ENCODE results near the gene PLD5.
"Not testable (repeated sequence)": the region's sequence is repeated elsewhere in the genome, so short reads cannot be mapped to it uniquely, and the experiment has no call there.

PLD5 gene

DNA sequence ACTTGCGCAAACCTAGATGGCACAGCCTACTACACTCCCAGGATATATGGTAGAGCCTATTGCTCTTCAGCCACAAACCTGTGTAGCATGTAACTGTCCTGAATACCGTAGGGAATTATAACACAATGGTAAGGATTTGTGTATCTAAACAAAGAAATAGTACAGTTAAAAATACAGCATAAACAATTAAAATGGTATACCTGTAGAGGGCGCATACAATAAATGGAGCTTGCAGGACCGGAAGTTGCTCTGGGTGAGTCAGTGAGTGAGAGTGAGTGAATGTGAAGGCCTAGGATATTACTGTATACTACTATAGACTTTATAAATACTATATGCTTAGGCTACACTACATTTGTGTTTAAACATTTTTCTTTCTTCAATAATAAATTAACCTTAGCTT is 99.3 kb downstream of the PLD5 start:
- H3K27me3 Mint-ChIP-seq = no peaks in the 10 kb centered on the region
- no peaks in the 10 kb centered on the region for H3K36me3 Mint-ChIP-seq (ENCODE audit: low read depth)
- no peaks in the 10 kb centered on the region for H3K4me1 Mint-ChIP-seq (ENCODE audit: low read depth)
- DNase-seq = no peak
- no peaks in the 10 kb centered on the region for H3K9me3 Mint-ChIP-seq
- H3K4me3 Mint-ChIP-seq = no peak overlapping the region
- no peak overlapping the region for H3K27ac Mint-ChIP-seq

DNA sequence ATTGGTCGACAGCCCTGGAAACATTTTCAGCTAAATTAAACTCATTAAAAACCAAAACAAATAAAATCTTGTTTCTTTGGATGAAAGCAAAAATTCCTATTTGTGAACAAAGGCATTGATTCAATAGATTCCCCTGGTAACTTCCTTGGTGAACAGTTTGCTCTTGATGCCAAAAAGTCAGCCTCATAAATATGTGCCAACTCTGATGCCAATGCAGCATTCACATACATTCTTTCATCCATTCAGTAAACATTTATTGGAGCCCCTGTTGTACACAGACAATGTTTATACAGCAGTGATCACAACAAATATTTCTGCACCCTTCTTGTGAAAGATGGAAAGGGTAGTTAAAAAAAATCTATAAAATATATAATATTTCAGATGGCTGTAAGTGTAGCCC is 107.8 kb downstream of the PLD5 start:
- Mint-ChIP-seq H3K4me3 (no peak overlapping the region), H3K27me3 (no peaks in the 10 kb centered on the region), H3K9me3 (no peaks in the 10 kb centered on the region), H3K4me1 (ENCODE audit: low read depth) (no peaks in the 10 kb centered on the region), H3K36me3 (ENCODE audit: low read depth) (no peaks in the 10 kb centered on the region), H3K27ac (no peak overlapping the region)
- DNase-seq = no peak

DNA sequence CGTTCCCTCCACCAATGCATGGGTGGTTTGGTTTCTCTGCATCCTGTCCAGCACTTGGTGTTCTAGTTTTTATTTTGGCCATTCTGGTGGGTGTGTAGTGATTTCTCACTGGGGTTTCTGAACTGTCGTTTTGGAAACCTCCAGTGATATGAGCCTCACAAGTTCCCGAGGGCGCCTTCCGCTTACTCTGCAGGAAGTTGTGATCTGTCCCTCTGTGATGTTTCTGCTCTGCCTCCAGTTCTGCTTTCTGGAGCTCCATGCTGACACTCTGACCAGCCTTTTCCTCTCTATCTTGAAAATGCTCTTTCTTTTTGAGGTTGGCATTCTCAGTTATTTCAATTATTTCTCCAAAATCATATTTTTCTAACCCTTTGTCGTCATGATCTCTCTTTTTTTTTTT is 111.6 kb downstream of the PLD5 start:
- no peaks in the 10 kb centered on the region for H3K4me1 Mint-ChIP-seq (ENCODE audit: low read depth)
- no peak for DNase-seq
- H3K36me3 Mint-ChIP-seq (ENCODE audit: low read depth) = no peaks in the 10 kb centered on the region
- peaks cover 6% of the 10 kb centered on the region for H3K9me3 Mint-ChIP-seq
- H3K4me3 Mint-ChIP-seq = no peak overlapping the region
- no peak overlapping the region for H3K27ac Mint-ChIP-seq
- no peaks in the 10 kb centered on the region for H3K27me3 Mint-ChIP-seq

DNA sequence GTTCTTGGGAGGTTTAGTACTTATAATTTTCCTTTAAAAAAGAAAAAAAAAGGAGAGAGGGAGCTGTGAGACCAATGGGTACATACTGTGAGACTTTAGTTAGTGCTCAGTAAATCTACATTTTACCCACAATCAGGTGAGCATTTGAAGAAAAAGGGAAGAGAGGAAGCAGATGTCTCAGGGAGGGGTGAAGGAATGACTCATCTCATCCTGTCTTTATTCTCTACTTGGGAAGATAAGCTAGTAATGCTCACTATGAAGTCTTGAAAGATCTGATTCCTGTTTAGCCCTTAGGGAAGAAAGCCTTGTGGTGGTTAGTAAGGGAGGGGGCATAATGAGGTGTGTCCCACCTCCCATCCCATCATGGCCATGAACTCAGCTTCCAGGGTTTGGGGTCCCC is 112.6 kb downstream of the PLD5 start:
- Mint-ChIP-seq H3K9me3 (peaks cover 6% of the 10 kb centered on the region), H3K36me3 (ENCODE audit: low read depth) (no peaks in the 10 kb centered on the region), H3K27ac (no peak overlapping the region), H3K27me3 (no peaks in the 10 kb centered on the region), H3K4me3 (no peak overlapping the region), H3K4me1 (ENCODE audit: low read depth) (no peaks in the 10 kb centered on the region)
- DNase-seq = no peak

DNA sequence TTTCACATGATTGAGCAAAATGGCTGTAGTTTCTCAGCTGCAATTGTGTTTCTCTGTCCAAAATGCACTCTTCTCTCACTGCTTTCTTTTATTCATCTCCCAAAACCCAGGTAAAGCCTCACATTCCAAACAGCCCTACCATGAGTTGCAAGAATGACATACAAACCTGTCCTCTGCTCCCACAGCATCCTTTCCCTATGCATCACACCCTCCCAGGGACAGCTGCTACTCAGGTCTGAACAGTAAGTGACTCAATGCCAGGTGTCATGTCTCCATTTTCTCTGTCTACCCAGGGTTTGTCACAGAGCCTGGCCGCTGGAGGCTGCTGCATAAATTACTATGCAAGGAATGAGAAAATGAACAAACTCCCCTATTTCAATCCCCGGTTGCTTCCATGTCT is 118.5 kb downstream of the PLD5 start:
- Mint-ChIP-seq H3K9me3 (peaks cover 6% of the 10 kb centered on the region), H3K27me3 (peaks cover 5% of the 10 kb centered on the region), H3K4me1 (ENCODE audit: low read depth) (no peaks in the 10 kb centered on the region), H3K4me3 (no peak overlapping the region), H3K27ac (no peak overlapping the region), H3K36me3 (ENCODE audit: low read depth) (no peaks in the 10 kb centered on the region)
- no peak for DNase-seq

DNA sequence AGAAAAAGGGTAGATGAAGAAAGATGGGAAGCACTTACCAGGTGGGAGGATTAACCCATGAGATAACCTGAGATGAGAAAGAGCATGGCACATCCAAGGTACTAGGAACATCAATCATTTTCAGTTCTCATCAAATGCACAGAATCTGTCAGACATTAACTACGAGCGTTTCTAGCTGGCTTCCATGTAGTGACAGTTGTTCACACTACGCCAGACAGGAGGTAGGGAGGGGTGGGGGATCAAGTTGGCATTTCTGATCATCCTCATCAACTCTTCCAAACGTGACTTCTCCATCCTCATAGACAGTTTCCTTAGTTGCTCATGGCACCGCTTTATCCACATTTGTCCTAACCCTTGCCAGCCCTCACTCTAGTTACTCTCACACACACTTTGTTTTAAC is 120.2 kb downstream of the PLD5 start:
- Mint-ChIP-seq H3K27me3 (peaks cover 5% of the 10 kb centered on the region), H3K9me3 (peaks cover 6% of the 10 kb centered on the region), H3K4me3 (no peak overlapping the region), H3K27ac (no peak overlapping the region), H3K4me1 (ENCODE audit: low read depth) (no peaks in the 10 kb centered on the region), H3K36me3 (ENCODE audit: low read depth) (no peaks in the 10 kb centered on the region)
- no peak for DNase-seq

DNA sequence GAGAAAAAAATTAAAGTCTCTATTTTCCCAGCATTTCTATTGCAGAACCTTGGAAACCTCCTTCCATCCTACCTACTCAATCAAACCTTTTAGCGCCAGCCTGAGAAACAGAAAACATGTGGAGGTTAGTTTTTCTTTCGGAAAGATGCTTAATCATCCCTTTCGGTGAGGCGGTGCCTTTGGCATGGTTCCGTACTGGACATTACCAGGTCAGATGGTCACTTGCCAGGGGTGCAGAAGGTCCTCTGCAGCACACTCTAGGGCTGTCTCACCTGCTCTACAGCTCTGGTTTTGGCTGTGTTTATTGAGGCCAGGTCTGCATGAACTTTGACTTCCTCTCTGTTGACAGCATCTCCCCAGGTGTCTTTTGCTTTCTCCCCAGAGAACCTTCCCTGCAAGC is 121.5 kb downstream of the PLD5 start:
- Mint-ChIP-seq H3K9me3 (peaks cover under 1% of the 10 kb centered on the region), H3K36me3 (ENCODE audit: low read depth) (no peaks in the 10 kb centered on the region), H3K4me3 (no peak overlapping the region), H3K27me3 (peaks cover 5% of the 10 kb centered on the region), H3K4me1 (ENCODE audit: low read depth) (no peaks in the 10 kb centered on the region), H3K27ac (no peak overlapping the region)
- no peak for DNase-seq

DNA sequence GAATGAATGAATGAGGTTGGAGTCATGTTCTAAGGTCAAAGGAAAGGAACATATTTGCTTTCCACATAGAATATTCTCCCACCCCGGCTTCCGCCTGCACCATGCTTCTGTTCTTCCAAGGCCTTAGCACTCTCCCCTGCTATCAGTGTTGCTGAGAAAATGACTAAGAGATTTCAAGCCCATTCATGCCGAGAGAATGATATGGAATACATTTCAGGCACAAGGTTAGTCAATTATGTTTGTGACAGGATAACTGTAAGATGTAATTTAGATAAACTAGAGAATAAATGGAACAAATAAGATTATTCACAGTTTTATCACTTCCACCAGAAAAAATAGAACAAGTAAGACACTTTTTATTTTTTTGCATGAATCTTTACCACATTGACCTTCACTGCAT is 122.6 kb downstream of the PLD5 start:
- H3K27me3 Mint-ChIP-seq = peaks cover 5% of the 10 kb centered on the region
- no peak for DNase-seq
- no peak overlapping the region for H3K27ac Mint-ChIP-seq
- no peak overlapping the region for H3K4me3 Mint-ChIP-seq
- no peaks in the 10 kb centered on the region for H3K4me1 Mint-ChIP-seq (ENCODE audit: low read depth)
- H3K9me3 Mint-ChIP-seq = no peaks in the 10 kb centered on the region
- no peaks in the 10 kb centered on the region for H3K36me3 Mint-ChIP-seq (ENCODE audit: low read depth)

DNA sequence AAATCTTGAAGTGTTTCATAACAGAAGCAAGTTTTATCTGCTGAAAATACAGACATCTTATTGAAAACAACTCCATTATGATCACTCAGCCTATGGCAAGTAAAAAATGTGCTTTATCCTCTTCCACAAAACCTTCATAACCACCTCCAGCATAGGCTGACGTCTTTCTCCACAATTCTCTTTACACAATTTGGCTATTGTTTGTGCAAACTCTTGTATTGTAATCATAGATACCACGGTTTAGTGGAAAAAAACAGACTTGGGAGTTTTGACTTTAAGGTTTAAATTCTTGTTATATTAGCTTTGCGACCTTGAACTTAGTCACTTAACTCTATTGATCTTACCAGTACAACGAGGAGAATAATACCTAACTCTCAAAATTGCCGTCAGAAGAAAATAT is 126.1 kb downstream of the PLD5 start:
- Mint-ChIP-seq H3K4me1 (ENCODE audit: low read depth) (no peaks in the 10 kb centered on the region), H3K27me3 (no peaks in the 10 kb centered on the region), H3K36me3 (ENCODE audit: low read depth) (no peaks in the 10 kb centered on the region), H3K27ac (no peak overlapping the region), H3K9me3 (no peaks in the 10 kb centered on the region), H3K4me3 (no peak overlapping the region)
- DNase-seq = no peak

DNA sequence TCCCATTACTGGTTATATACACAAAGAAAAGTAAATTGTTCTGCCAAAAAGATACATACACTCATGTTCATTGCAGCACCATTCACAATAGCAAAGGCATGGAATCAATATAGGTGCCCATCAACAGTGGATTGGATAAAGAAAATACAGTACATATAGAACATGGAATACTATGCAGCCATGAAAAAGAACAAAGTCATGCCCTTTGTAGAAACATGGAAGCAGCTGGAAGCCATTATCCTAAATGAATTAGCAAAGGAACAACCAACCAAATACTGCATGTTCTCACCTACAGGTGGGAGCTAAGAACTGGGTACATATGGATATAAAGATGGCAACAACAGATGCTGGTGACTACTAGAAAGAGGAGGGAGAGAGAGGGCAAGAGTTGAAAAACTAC is 132.6 kb downstream of the PLD5 start:
- no peaks in the 10 kb centered on the region for H3K36me3 Mint-ChIP-seq (ENCODE audit: low read depth)
- DNase-seq = no peak
- peaks cover 7% of the 10 kb centered on the region for H3K9me3 Mint-ChIP-seq
- H3K4me3 Mint-ChIP-seq = no peak overlapping the region
- no peak overlapping the region for H3K27ac Mint-ChIP-seq
- no peaks in the 10 kb centered on the region for H3K27me3 Mint-ChIP-seq
- H3K4me1 Mint-ChIP-seq (ENCODE audit: low read depth) = no peaks in the 10 kb centered on the region

DNA sequence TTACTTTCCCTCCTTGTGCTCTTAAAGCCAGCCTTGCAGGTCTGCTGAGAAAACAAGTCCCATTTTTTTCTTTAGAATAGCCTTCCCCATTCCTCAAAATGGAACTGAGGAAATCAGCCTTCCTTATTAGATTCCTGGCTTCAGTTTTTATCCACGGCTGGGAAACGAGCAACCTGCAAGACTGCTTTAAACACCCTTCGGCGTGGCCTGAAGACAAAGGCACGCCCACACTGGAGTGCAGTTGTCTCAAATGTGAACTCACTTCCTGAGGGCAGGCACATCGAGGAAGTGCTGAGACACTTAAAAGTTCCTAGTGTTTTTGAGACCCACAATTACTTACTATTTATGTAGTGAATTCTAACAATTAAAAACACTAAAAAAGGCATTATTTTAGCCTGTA is 148.4 kb downstream of the PLD5 start:
- H3K27ac Mint-ChIP-seq; DNase-seq; H3K4me1 Mint-ChIP-seq (ENCODE audit: low read depth); H3K27me3 Mint-ChIP-seq; H3K4me3 Mint-ChIP-seq; H3K9me3 Mint-ChIP-seq; H3K36me3 Mint-ChIP-seq (ENCODE audit: low read depth): not testable (repeated sequence)

DNA sequence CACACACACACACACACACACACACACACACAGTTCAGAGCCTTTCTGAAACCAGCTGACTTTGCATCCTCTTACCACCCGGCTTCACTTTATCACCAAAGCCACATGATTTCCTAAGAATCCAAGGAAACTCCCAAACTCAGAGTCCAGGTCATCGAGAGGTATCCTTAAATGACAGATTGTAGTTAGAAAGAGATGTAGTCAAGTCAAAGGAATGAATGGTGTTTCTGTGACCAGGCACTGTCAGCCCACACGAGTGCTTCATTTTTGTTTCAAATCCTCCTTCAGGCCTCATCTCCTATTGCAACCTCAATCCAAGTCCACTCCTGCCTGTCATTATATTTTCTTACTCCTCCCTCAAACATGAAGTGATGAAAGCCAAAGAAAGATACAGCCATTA is 174.1 kb downstream of the PLD5 start:
- not testable (repeated sequence) for H3K27me3 Mint-ChIP-seq; DNase-seq; H3K4me3 Mint-ChIP-seq; H3K9me3 Mint-ChIP-seq; H3K36me3 Mint-ChIP-seq (ENCODE audit: low read depth); H3K27ac Mint-ChIP-seq; H3K4me1 Mint-ChIP-seq (ENCODE audit: low read depth)

DNA sequence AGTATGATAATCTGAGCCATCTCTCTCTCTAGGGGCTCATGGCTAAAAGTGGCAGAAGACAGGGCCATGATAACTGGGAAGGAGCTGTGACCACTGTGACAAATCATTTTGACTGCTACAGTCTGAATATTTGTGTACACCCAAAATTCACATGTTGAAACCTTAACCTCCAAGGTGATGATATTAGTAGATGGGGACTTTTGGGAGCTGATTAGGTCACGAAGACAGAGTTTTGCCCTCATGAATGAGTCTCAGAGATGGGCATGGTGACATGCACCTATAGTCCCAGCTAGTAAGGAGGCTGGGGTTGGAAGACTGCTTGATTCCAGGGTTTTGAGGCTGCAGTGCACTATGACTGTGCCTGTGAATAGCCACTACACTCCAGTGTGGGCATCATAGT is 174.9 kb downstream of the PLD5 start:
- Mint-ChIP-seq H3K36me3 (ENCODE audit: low read depth) (no peaks in the 10 kb centered on the region), H3K27me3 (no peaks in the 10 kb centered on the region), H3K4me1 (ENCODE audit: low read depth) (no peaks in the 10 kb centered on the region), H3K4me3 (no peak overlapping the region), H3K27ac (no peak overlapping the region), H3K9me3 (peaks cover 12% of the 10 kb centered on the region)
- DNase-seq = no peak

DNA sequence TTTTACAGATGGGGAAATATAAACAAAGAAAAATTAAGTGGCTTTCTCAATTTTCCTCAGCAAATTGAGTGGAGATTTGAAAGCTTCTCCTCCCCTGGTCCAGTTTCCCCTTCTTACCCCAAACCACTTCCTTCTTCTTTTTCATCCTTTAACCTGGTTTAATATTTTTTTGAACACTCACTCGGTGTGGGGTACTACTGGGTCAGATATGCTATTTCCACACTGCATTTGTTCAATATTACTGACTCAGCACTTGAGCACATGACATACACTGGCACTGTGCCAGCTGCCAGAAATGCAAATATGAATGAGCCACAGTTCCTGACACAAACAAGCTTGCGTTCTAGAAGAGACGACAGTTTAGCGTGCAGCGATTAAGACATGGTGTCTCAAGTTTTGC is 193.6 kb downstream of the PLD5 start:
- H3K4me3 Mint-ChIP-seq; H3K27ac Mint-ChIP-seq; H3K36me3 Mint-ChIP-seq (ENCODE audit: low read depth); H3K27me3 Mint-ChIP-seq; H3K9me3 Mint-ChIP-seq; H3K4me1 Mint-ChIP-seq (ENCODE audit: low read depth); DNase-seq: not testable (repeated sequence)

DNA sequence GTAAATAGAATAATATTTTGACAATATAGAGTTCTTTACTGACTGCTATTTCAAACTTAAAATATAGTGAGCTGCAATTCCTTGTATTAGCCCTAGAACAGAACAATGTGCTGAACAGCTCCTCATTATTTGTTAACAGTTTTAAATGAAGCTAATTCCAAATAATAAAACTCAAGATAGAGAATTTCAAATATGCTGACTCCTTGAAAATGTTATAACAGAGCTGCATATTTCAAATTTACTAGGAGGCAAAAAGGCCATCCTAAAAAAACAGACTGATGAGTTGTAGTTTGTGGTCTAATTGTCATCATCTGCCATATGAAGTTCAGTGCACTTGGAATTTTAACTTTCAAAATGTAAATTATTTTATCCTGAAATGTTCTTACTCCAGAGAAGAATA is 197.1 kb downstream of the PLD5 start:
- H3K27me3 Mint-ChIP-seq; H3K9me3 Mint-ChIP-seq; H3K4me3 Mint-ChIP-seq; DNase-seq; H3K27ac Mint-ChIP-seq; H3K4me1 Mint-ChIP-seq (ENCODE audit: low read depth); H3K36me3 Mint-ChIP-seq (ENCODE audit: low read depth): not testable (repeated sequence)

DNA sequence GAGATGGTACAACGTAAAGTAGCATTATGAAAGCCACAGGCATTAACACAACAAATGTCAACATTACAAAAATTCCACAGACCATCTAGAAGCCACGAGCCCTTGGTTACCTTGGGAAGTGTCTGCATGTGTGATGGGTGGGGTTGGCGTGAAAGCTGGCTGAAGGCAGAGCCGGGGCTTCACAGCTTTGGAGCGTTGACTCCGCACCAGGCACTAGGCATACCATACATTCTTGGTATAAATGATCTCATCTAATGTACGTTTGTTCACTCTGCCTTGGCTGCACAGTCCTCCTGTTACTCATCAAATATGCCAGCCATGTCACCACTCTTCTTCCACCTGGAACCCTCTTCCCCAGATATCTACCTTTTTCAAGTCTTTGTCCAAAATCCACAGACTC is 202.5 kb downstream of the PLD5 start:
- H3K36me3 Mint-ChIP-seq (ENCODE audit: low read depth); H3K27me3 Mint-ChIP-seq; DNase-seq; H3K4me1 Mint-ChIP-seq (ENCODE audit: low read depth); H3K27ac Mint-ChIP-seq; H3K9me3 Mint-ChIP-seq; H3K4me3 Mint-ChIP-seq: not testable (repeated sequence)

Data from activated T-cell treated with anti-CD3 and anti-CD28 coated beads, Interleukin-2, amount 50 U/mL, for 24 hours (primary cell).